Astrocyte (in vitro differentiated cells and primary cell): ENCODE measurements around the gene KRT5.

ENCODE experiments used
- CTCF ChIP-seq: IDR thresholded peaks from 2 replicates; pipeline ENCODE4 v1.5.1; 2011; ENCODE audit warnings: low read depth, mild to moderate bottlenecking, inconsistent platforms, low read length, moderate library complexity; ENCODE audit not compliant: insufficient read depth
- EZH2 ChIP-seq: IDR thresholded peaks from 2 replicates; pipeline ENCODE4 v1.6.1; 2012; ENCODE audit warnings: mild to moderate bottlenecking, low read length, inconsistent platforms; ENCODE audit not compliant: insufficient read depth

DNA sequence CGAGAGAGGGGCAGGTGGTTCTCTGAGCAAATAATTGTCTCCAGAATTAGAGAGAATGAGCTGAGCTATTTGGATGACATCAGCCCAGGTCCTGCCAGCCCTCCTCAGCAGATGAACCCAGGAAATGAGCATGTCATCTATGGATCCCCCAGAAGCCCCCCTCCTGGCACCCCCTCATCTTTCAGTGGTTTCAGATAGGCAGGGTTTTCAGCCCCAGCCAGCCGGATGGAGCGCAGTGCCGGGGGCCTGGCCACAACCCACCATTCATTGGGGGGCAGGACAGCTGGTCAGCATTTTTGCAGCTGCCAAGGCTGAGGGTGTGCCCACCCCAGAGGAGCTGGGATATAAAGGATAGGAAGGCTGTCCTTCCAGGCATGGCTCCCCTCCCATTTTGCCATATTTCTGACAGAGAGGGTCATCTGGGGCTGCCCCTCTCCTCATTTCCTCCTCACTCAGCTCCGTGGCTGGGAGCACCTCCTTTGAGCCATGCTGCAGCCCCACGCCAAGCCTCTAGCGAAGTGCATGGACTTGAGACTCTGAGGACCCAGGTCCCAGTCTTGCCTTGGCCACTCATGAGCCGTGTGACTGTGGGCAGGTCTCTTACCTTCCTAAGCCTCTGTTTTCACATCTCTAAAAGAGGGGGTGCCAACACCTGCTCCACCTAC, 38.7 kb upstream of the KRT5 start:
- TF ChIP-seq CTCF (no peak), EZH2 (no peak)
